ENCODE measurements around the gene GNAT1. TPM values are rescaled to one million over a fixed set of nuclear protein-coding genes. Genes with fewer than 3 reads are reported as not detected.
"Not testable (repeated sequence)": the region's sequence is repeated elsewhere in the genome, so short reads cannot be mapped to it uniquely, and the experiment has no call there.

The GNAT1 gene
- total RNA-seq, 1 experiment from 2014 or later, result 0.22 TPM

GRCh38 chr3:50227390-50228183 is 36.2 kb downstream of the GNAT1 start:
- Histone ChIP-seq H3K9me2 (replicated peaks; ENCODE audit: low read length) (no peaks in the 10 kb centered on the region), H3K4me3 (ENCODE audit: low read length) (peak overlapping the region; percentile 74), H3K4me1 (ENCODE audit: insufficient read depth, low read length) (peaks cover 10% of the 10 kb centered on the region; the same call in 1 of the 2 replicates), H2AFZ (ENCODE audit: low read length) (peak overlapping the region; percentile 94), H3K4me2 (ENCODE audit: low read length) (peak overlapping the region; percentile 93), H3K36me3 (ENCODE audit: low read depth, low read length) (no peaks in the 10 kb centered on the region), H4K20me1 (ENCODE audit: low read length) (no peaks in the 10 kb centered on the region), H3F3A (ENCODE audit: low read length, unreplicated experiment) (no peaks in the 10 kb centered on the region), H3K79me2 (ENCODE audit: low read length) (no peaks in the 10 kb centered on the region), H3K9ac (ENCODE audit: low read length) (peak overlapping the region; percentile 64), H3K9me3 (ENCODE audit: low read length) (no peaks in the 10 kb centered on the region), H3K27ac (ENCODE audit: low read length) (peak overlapping the region; percentile 57), H3K27me3 (ENCODE audit: low read length) (no peaks in the 10 kb centered on the region)
- intact Hi-C loops (cut with micrococcal nuclease), result loop anchor here (1.0 to 5.0 kb wide), 4 partner anchors 19 to 70 kb away; partner anchors contain the start of gene SEMA3F
- BruUV-seq (replicated peaks), result TSS peak; percentile 76
- peak; percentile 98 for DNase-seq
- peak; percentile 85 for ATAC-seq
- TF ChIP-seq EZH2phosphoT487 (IDR thresholded peaks at IDR 0.05; ENCODE audit: borderline replicate concordance, low read length) (no peak), CTCF (conservative IDR thresholded peaks at IDR 0.05; ENCODE audit: low read depth, low read length) (peak; percentile 77)
- POLR2A ChIA-PET (ENCODE audit: unreplicated experiment), result interaction anchor here (0.6 kb wide), 1 partner anchor 110 kb away, joined by 4 read pairs; no protein-coding TSS in a partner anchor
- CTCF ChIA-PET, result interaction anchor here (0.6 to 2.3 kb wide), 5 partner anchors 8 to 36 kb away, joined by 3 to 22 read pairs (median 6); partner anchors contain the start of gene GNAI2

DNA sequence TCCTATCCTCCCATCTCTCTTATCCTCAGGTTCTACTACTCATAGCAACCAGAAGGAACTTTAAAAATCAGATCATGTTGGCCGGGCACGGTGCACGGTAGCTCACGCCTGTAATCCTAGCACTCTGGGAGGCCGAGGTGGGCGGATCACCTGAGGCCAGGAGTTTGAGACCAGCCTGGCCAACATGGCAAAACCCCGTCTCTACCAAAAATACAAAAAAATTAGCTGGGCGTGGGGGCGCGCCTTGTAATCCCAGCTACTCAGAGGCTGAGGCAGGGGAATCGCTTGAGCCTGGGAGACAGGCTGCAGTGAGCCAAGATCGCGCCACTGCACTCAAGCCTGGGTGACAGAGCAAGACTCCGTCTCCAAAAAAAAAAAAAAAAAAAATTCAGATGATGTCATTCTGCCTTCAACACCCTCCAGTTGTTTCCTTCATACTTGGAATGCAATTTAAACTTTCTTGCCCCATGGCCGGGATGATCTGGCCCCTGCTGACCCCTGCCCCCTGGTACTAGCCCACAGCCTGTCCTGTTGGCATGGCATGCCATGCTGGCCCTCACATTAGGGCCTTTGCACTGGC is 36.9 kb downstream of the GNAT1 start:
- H3K9me3 ChIP-seq (ENCODE audit: low read length); H3K79me2 ChIP-seq (ENCODE audit: low read length); DNase-seq; ATAC-seq; H3K27ac ChIP-seq (ENCODE audit: low read length); H4K20me1 ChIP-seq (ENCODE audit: low read length); BruUV-seq (replicated peaks); H3K27me3 ChIP-seq (ENCODE audit: low read length); H3F3A ChIP-seq (ENCODE audit: low read length, unreplicated experiment); POLR2A ChIA-PET (ENCODE audit: unreplicated experiment); H3K9me2 ChIP-seq (replicated peaks; ENCODE audit: low read length); H3K4me1 ChIP-seq (ENCODE audit: insufficient read depth, low read length); H3K36me3 ChIP-seq (ENCODE audit: low read depth, low read length): not testable (repeated sequence)
- intact Hi-C loops (cut with micrococcal nuclease), result loop anchor here (5.0 kb wide), 1 partner anchor 71 kb away; the partner anchor contains the start of gene SEMA3F
- Histone ChIP-seq H3K4me2 (ENCODE audit: low read length) (peak overlapping the region; percentile 93), H2AFZ (ENCODE audit: low read length) (peak overlapping the region; percentile 88; the same call in 1 of the 2 replicates), H3K4me3 (ENCODE audit: low read length) (peak overlapping the region; percentile 74), H3K9ac (ENCODE audit: low read length) (peak overlapping the region; percentile 64)
- CTCF ChIA-PET, result interaction anchor here (0.6 to 2.3 kb wide), 2 partner anchors 18 to 35 kb away, joined by 6 to 15 read pairs; no protein-coding TSS in a partner anchor

GRCh38 chr3:50229490-50229889 is 38.1 kb downstream of the GNAT1 start:
- H3K4me2 ChIP-seq (ENCODE audit: low read length), result no peak overlapping the region
- POLR2A ChIA-PET (ENCODE audit: unreplicated experiment), result no interaction called here
- no peaks in the 10 kb centered on the region for H3F3A ChIP-seq (ENCODE audit: low read length, unreplicated experiment)
- peaks cover 7% of the 10 kb centered on the region; the same call in 1 of the 2 replicates for H3K4me1 ChIP-seq (ENCODE audit: insufficient read depth, low read length)
- no peak overlapping the region for H3K9ac ChIP-seq (ENCODE audit: low read length)
- intact Hi-C loops (cut with micrococcal nuclease), result loop anchor here (5.0 kb wide), 1 partner anchor 72 kb away; the partner anchor contains the start of gene SEMA3F
- no peaks in the 10 kb centered on the region for H3K9me3 ChIP-seq (ENCODE audit: low read length)
- BruUV-seq (replicated peaks), result no TSS peak
- no peaks in the 10 kb centered on the region for H4K20me1 ChIP-seq (ENCODE audit: low read length)
- no peaks in the 10 kb centered on the region for H3K9me2 ChIP-seq (replicated peaks; ENCODE audit: low read length)
- no peak for ATAC-seq
- no peaks in the 10 kb centered on the region for H3K36me3 ChIP-seq (ENCODE audit: low read depth, low read length)
- no peaks in the 10 kb centered on the region for H3K79me2 ChIP-seq (ENCODE audit: low read length)
- H3K4me3 ChIP-seq (ENCODE audit: low read length), result no peak overlapping the region
- CTCF ChIA-PET, result interaction anchor here (0.6 to 1.6 kb wide), 2 partner anchors 17 to 117 kb away, joined by 6 to 22 read pairs; no protein-coding TSS in a partner anchor
- H2AFZ ChIP-seq (ENCODE audit: low read length), result no peak overlapping the region
- no peaks in the 10 kb centered on the region for H3K27me3 ChIP-seq (ENCODE audit: low read length)
- no peak for TF ChIP-seq EZH2phosphoT487 (IDR thresholded peaks at IDR 0.05; ENCODE audit: borderline replicate concordance, low read length)
- TF ChIP-seq CTCF (conservative IDR thresholded peaks at IDR 0.05; ENCODE audit: low read depth, low read length), result no peak
- TF ChIP-seq EZH2 (IDR thresholded peaks at IDR 0.05; ENCODE audit: low read length, unreplicated experiment), result no peak
- no peak overlapping the region for H3K27ac ChIP-seq (ENCODE audit: low read length)
- no peak for DNase-seq
